ENCODE results near the gene NT5DC1. TPM values are rescaled to one million over a fixed set of nuclear protein-coding genes. Genes with fewer than 3 reads are reported as not detected.

Gene NT5DC1
- total RNA-seq, 1 experiment from 2014 or later = 37.9 TPM

- POLR2A ChIA-PET (ENCODE audit: low non-redundant PET) = no interaction called here
- no peak for DNase-seq (ENCODE audit: low spot score)
- Histone ChIP-seq H3K27me3 (replicated peaks; ENCODE audit: insufficient read depth, low read depth, low read length, poor library complexity) (no peaks in the 10 kb centered on the region), H3K27ac (ENCODE audit: low read depth, low read length, poor library complexity, severe bottlenecking) (no peak overlapping the region), H3K4me1 (ENCODE audit: insufficient read depth, low read length, poor library complexity, severe bottlenecking) (peaks cover 11% of the 10 kb centered on the region), H3K9me3 (ENCODE audit: low read depth, low read length, poor library complexity, severe bottlenecking) (no peaks in the 10 kb centered on the region), H3K4me3 (ENCODE audit: low read depth, low read length, poor library complexity, severe bottlenecking) (no peak overlapping the region), H3K36me3 (ENCODE audit: insufficient read depth, low read length, poor library complexity, severe bottlenecking) (no peaks in the 10 kb centered on the region)
- intact Hi-C loops (cut with micrococcal nuclease; ENCODE audit: unreplicated experiment) = loop anchor here (2.0 kb wide), 1 partner anchor 293 kb away; no protein-coding TSS in a partner anchor
- CTCF ChIA-PET = interaction anchor here (0.7 to 1.6 kb wide), 14 partner anchors 9 to 350 kb away, joined by 3 to 17 read pairs (median 5); partner anchors contain the start of genes CALHM5, RWDD1, TSPYL1 and TSPYL4
- no TSS peak for BruUV-seq (replicated peaks)
- no peak for TF ChIP-seq CTCF (conservative IDR thresholded peaks at IDR 0.05; ENCODE audit: low read depth, low read length)
- no peak for TF ChIP-seq EZH2 (IDR thresholded peaks at IDR 0.05; ENCODE audit: borderline replicate concordance, low read depth, low read length, poor library complexity, severe bottlenecking)
These were observed 167.4 kb downstream of the NT5DC1 start for GRCh38 chr6:116267836-116268588.

DNA sequence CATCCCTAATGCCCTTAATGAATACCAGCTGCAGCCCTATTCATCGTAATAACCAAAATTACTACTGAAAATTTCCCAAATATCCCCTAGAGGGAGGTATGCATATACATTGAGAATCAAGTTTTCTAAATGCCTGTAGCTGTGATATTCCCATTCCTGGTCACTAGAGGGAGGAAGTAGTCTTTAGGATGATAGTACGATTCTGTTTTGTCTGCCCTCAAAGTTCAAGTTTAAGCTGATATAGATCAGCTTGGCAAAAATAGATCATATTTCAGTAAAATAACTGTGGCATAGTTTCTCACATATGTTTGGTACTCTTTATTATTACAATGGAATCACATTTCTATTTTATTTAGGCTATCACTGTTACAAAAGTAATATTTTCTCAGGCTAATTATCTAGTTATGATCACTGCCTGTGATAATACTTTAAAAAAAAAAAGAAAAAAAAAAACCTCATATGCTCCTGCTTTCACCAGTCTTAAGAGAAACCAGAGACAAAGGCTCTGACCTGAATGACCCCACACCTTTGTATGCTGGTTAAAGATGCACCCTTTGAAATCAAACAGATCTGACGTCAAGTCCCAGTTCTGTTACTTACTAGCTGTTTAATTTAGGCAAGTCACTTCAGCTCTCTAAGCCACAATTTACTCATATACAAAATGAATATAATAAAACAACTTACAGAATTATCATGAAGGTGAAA, 168.1 kb downstream of the NT5DC1 start:
- H3K27ac ChIP-seq (ENCODE audit: low read depth, low read length, poor library complexity, severe bottlenecking) = no peak overlapping the region

More for the DNA sequence above, 168.1 kb downstream of the NT5DC1 start:
- Histone ChIP-seq H3K27me3 (replicated peaks; ENCODE audit: insufficient read depth, low read depth, low read length, poor library complexity) (no peaks in the 10 kb centered on the region), H3K4me1 (ENCODE audit: insufficient read depth, low read length, poor library complexity, severe bottlenecking) (peaks cover 11% of the 10 kb centered on the region), H3K9me3 (ENCODE audit: low read depth, low read length, poor library complexity, severe bottlenecking) (no peaks in the 10 kb centered on the region), H3K4me3 (ENCODE audit: low read depth, low read length, poor library complexity, severe bottlenecking) (no peak overlapping the region), H3K36me3 (ENCODE audit: insufficient read depth, low read length, poor library complexity, severe bottlenecking) (peaks cover 4% of the 10 kb centered on the region)
- POLR2A ChIA-PET (ENCODE audit: low non-redundant PET) = no interaction called here
- TF ChIP-seq CTCF (conservative IDR thresholded peaks at IDR 0.05; ENCODE audit: low read depth, low read length) = peak; percentile 92
- TF ChIP-seq EZH2 (IDR thresholded peaks at IDR 0.05; ENCODE audit: borderline replicate concordance, low read depth, low read length, poor library complexity, severe bottlenecking) = no peak
- CTCF ChIA-PET = interaction anchor here (0.5 to 1.6 kb wide), 14 partner anchors 9 to 349 kb away, joined by 3 to 17 read pairs (median 5); partner anchors contain the start of genes CALHM5, RWDD1, TSPYL1 and TSPYL4
- intact Hi-C loops (cut with micrococcal nuclease; ENCODE audit: unreplicated experiment) = loop anchor here (2.0 kb wide), 1 partner anchor 292 kb away; no protein-coding TSS in a partner anchor
- DNase-seq (ENCODE audit: low spot score) = peak; percentile 91
- no TSS peak for BruUV-seq (replicated peaks)
